Pancreas (tissue), 10 donors: ENCODE data around the gene KRT16. TPM values are rescaled to one million over a fixed set of nuclear protein-coding genes. Genes with fewer than 3 reads are reported as not detected.
"Not testable (repeated sequence)": the region's sequence is repeated elsewhere in the genome, so short reads cannot be mapped to it uniquely, and the experiment has no call there.

Experiments
- ATAC-seq, 4 donors: fragments of 200-7000 bp; cut with Tn5 transposase; one replicate each; pipeline versions ENCODE4 v1.8.0 to v1.9.1; 2020; ENCODE audit warnings: mild to moderate bottlenecking in 4 of 4, moderate library complexity in 4 of 4
- DNase-seq, 6 donors: peaks; one replicate each; pipeline ENCODE4 v3.0.0-alpha.2; 2020
- FAIRE-seq: peaks from 2 replicates; lab custom pipeline; 2012; peaks lifted over from hg19 to GRCh38; lab: Jason Lieb, UNC
- H3K27ac ChIP-seq, 4 donors: fragments of 200-600 bp; sonication (generic); 1 replicate in 3 of 4; 2 replicates in 1 of 4; pipeline versions ENCODE4 v1.5.0 to v1.8.0; 2020
- H3K27me3 ChIP-seq, 4 donors: fragments of 200-600 bp; one replicate each; pipeline ENCODE4 v1.8.0; 2021
- H3K36me3 ChIP-seq, 3 donors: fragments of 200-600 bp; sonication (generic) in 1 of 3; one replicate each; pipeline versions ENCODE4 v1.5.0 to v1.8.0; 2020 to 2021
- H3K4me1 ChIP-seq, 3 donors: fragments of 200-600 bp; one replicate each; pipeline ENCODE4 v1.8.0; 2021
- H3K4me3 ChIP-seq, 4 donors: fragments of 200-600 bp; sonication (generic) in 2 of 4; one replicate each; pipeline versions ENCODE4 v1.5.0 to v1.8.0; 2020 to 2021
- H3K9me3 ChIP-seq, 4 donors: fragments of 200-600 bp; one replicate each; pipeline ENCODE4 v1.8.0; 2021
- CTCF ChIP-seq, 4 donors: fragments of 200-600 bp; sonication (generic) in 3 of 4; IDR thresholded peaks; one replicate each; pipeline versions ENCODE4 v1.5.0 to v1.8.0; 2021; ENCODE audit warnings: antibody characterized with exemption in 4 of 4
- WGBS, 2 donors: extraction: QIAGEN DNeasy Blood & Tissue Kit; methylation state at CpG; one replicate each; pipeline ENCODE4 v1.1.7; 2013; 5-methylcytosine and 5-hydroxymethylcytosine counted together
- intact Hi-C, 3 donors: fragments of 100-400 bp; cut with DNase I; formaldehyde crosslinking; loops; one replicate each; pipeline versions ENCODE4 v1.11.1 to v1.14.2; 2022
- polyA plus RNA-seq, 2 donors: library from polyadenylated mRNA; stranded (reverse); fragments of 200-250 nt; gene quantifications; one replicate each; pipeline ENCODE4 v1.2.3, GENCODE V29; 2013
- total RNA-seq, 6 donors: library from RNA; stranded (reverse); fragmentation: NEBNext Ultra II Directional in 4 of 6; extraction: Animal tissue kit (Norgen Biotek cat#: 25700) in 4 of 6; gene quantifications; one replicate each; pipeline versions ENCODE4 v1.2.1 to v1.2.4, GENCODE V29; 2021 to 2023
- donor health status: healthy with polysubstance abuse.
- donor health status: DM: no; HTN: no; CAD: no; lungs with moderate emphysema.
- donor health status: DM: no; HTN: no; CAD: no.
- donor health status: control.
- donor health status: control.
- donor health status: Bipolar disorder and iron deficiency.
- donor health status: DM: yes; HTN: yes; CAD: no.
- donor health status: DM: no; HTN: no; CAD: no.
- donor health status: DM: no; HTN: no; CAD: no.
- donor health status: DM: yes; HTN: yes; CAD: no.

The KRT16 gene
- total and polyA plus RNA-seq, 8 donors = 0.05 to 0.61 (median 0.24) TPM; not detected in 4

GRCh38 chr17:41618341-41619035 lies 5.9 kb upstream of the KRT16 start:
- Histone ChIP-seq H3K36me3 (no peaks in the 10 kb centered on the region), H3K4me1 (no peaks in the 10 kb centered on the region), H3K27ac (no peak overlapping the region), H3K4me3 (no peak overlapping the region), H3K27me3 (no peaks in the 10 kb centered on the region), H3K9me3 (no peaks in the 10 kb centered on the region)
- DNase-seq = no peak
- WGBS, 2 donors = 41 to 51% methylated on average over 13 of the region's 13 CpGs
- TF ChIP-seq CTCF (IDR thresholded peaks at IDR 0.05) = no peak
- intact Hi-C loops = no loop called here
- no peak for FAIRE-seq
- ATAC-seq = peak in 1 of 4 donors; percentile 25

GRCh38 chr17:41617698-41618097 lies 5.1 kb upstream of the KRT16 start:
- Histone ChIP-seq H3K9me3 (no peaks in the 10 kb centered on the region), H3K36me3 (no peaks in the 10 kb centered on the region), H3K27me3 (no peaks in the 10 kb centered on the region), H3K27ac (no peak overlapping the region), H3K4me1 (no peaks in the 10 kb centered on the region), H3K4me3 (no peak overlapping the region)
- ATAC-seq (no peak), DNase-seq (no peak), FAIRE-seq (no peak)
- no peak for TF ChIP-seq CTCF (IDR thresholded peaks at IDR 0.05)
- intact Hi-C loops = no loop called here
- 42 to 53% methylated on average over 11 of the region's 11 CpGs for WGBS, 2 donors

GRCh38 chr17:41617136-41617535 lies 4.6 kb upstream of the KRT16 start:
- 53 to 79% methylated on average over 3 of the region's 3 CpGs for WGBS, 2 donors
- H3K4me1 ChIP-seq = no peaks in the 10 kb centered on the region
- intact Hi-C loops = no loop called here
- ATAC-seq (no peak), DNase-seq (no peak), FAIRE-seq (no peak)
- no peak overlapping the region for H3K27ac ChIP-seq
- H3K36me3 ChIP-seq = no peaks in the 10 kb centered on the region
- TF ChIP-seq CTCF (IDR thresholded peaks at IDR 0.05) = no peak
- H3K27me3 ChIP-seq = no peaks in the 10 kb centered on the region
- H3K9me3 ChIP-seq = no peaks in the 10 kb centered on the region
- H3K4me3 ChIP-seq = no peak overlapping the region

DNA sequence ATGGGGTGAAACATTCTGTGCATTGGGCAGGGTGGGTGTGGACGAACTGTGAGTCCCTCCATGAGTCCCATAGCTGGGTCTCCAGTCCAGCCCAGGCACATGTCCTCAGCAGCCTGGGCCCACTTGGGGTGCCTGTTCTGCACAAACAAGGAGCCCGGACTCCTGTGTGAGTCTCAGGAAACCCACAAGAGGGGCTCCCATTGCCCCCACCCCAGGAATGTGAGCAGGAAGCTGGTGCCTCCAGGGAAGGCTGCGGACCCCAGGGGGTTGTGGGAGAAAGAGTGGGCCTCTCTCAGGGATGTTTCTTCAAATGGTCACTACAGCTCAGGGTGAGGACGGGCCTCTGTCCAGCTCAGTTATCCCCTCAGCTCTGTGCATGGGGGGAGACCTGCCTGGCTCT lies 3.9 kb upstream of the KRT16 start:
- H3K4me3 ChIP-seq, H3K4me1 ChIP-seq, H3K36me3 ChIP-seq, H3K27ac ChIP-seq, H3K9me3 ChIP-seq, intact Hi-C loops, ATAC-seq, FAIRE-seq, H3K27me3 ChIP-seq: not testable (repeated sequence)
- peak in 1 of 6 donors; percentile 35 for DNase-seq
- 63 to 83% methylated on average over 4 of the region's 4 CpGs for WGBS, 2 donors

DNA sequence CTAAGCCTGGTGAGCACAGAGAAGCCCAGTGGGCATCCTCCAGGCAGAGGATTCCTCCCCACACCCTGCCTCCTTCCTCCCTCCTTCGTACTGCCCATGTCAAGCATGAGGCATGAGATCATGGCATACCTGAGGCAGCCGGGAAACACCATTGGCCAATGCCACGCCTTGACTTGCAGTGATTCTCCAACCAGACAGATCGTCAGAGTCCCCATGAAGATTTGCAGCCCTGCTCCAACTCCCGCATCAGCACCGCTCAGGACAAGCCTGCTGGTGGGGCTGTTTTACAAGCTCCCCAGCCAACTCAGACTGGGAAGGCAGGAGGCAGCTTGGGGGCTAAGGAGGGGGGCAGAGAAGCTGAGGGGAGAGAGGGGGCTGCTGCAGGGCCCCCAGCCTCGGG lies 2.9 kb upstream of the KRT16 start:
- no peak overlapping the region for H3K27ac ChIP-seq
- ATAC-seq (peak in 1 of 4 donors; percentile 25), FAIRE-seq (no peak), DNase-seq (no peak)
- 24 to 31% methylated on average over 7 of the region's 7 CpGs for WGBS, 2 donors
- no peak for TF ChIP-seq CTCF (IDR thresholded peaks at IDR 0.05)
- intact Hi-C loops = no loop called here
- H3K36me3 ChIP-seq = no peaks in the 10 kb centered on the region
- no peak overlapping the region for H3K4me3 ChIP-seq
- no peaks in the 10 kb centered on the region for H3K9me3 ChIP-seq
- H3K4me1 ChIP-seq = no peaks in the 10 kb centered on the region
- no peaks in the 10 kb centered on the region for H3K27me3 ChIP-seq

- FAIRE-seq, H3K27me3 ChIP-seq, ATAC-seq, intact Hi-C loops, H3K36me3 ChIP-seq, H3K27ac ChIP-seq, DNase-seq, H3K4me3 ChIP-seq, H3K9me3 ChIP-seq, H3K4me1 ChIP-seq: not testable (repeated sequence)
- 44% methylated on average over 9 of the region's 9 CpGs for WGBS, 2 donors
Measured at GRCh38 chr17:41614767-41615166, 2.2 kb upstream of the KRT16 start.
